IPS-15b (cell line): Measurements from ENCODE around the gene SGK2.

Experiments
- H3K27me3 ChIP-seq: one replicate; pipeline ENCODE4 v1.6.1; 2013; ENCODE audit warnings: low read length; ENCODE audit not compliant: control insufficient read depth, insufficient read depth
- H3K36me3 ChIP-seq: one replicate; pipeline ENCODE4 v1.6.1; 2013; ENCODE audit warnings: low read length; ENCODE audit not compliant: control insufficient read depth, insufficient read depth
- H3K4me1 ChIP-seq: one replicate; pipeline ENCODE4 v1.6.1; 2013; ENCODE audit warnings: mild to moderate bottlenecking, low read length; ENCODE audit not compliant: control insufficient read depth, insufficient read depth
- H3K4me3 ChIP-seq: one replicate; pipeline ENCODE4 v1.5.1; 2013; ENCODE audit warnings: low read depth, low read length
- H3K9ac ChIP-seq: one replicate; pipeline ENCODE4 v1.6.1; 2013; ENCODE audit warnings: low read depth, mild to moderate bottlenecking, low read length
- H3K9me3 ChIP-seq: one replicate; pipeline ENCODE4 v1.6.1; 2013; ENCODE audit warnings: mild to moderate bottlenecking, low read length; ENCODE audit not compliant: control insufficient read depth, insufficient read depth

SGK2 gene

GRCh38 chr20:43549416-43550065 lies 9.3 kb upstream of the SGK2 start:
- no peak overlapping the region for H3K9ac ChIP-seq
- H3K27me3 ChIP-seq: no peaks in the 10 kb centered on the region
- no peaks in the 10 kb centered on the region for H3K9me3 ChIP-seq
- H3K36me3 ChIP-seq: no peaks in the 10 kb centered on the region
- no peak overlapping the region for H3K4me3 ChIP-seq
- no peaks in the 10 kb centered on the region for H3K4me1 ChIP-seq

GRCh38 chr20:43550456-43550855 lies 8.4 kb upstream of the SGK2 start:
- no peaks in the 10 kb centered on the region for H3K4me1 ChIP-seq
- no peak overlapping the region for H3K4me3 ChIP-seq
- H3K27me3 ChIP-seq: no peaks in the 10 kb centered on the region
- H3K36me3 ChIP-seq: no peaks in the 10 kb centered on the region
- no peaks in the 10 kb centered on the region for H3K9me3 ChIP-seq
- H3K9ac ChIP-seq: no peak overlapping the region

- H3K9ac ChIP-seq: no peak overlapping the region
- H3K4me1 ChIP-seq: no peaks in the 10 kb centered on the region
- H3K36me3 ChIP-seq: no peaks in the 10 kb centered on the region
- H3K4me3 ChIP-seq: no peak overlapping the region
- no peaks in the 10 kb centered on the region for H3K9me3 ChIP-seq
- H3K27me3 ChIP-seq: no peaks in the 10 kb centered on the region
Measured at GRCh38 chr20:43554369-43554768, 4.5 kb upstream of the SGK2 start.

GRCh38 chr20:43559147-43559987 lies 540 bp downstream of the SGK2 start:
- Histone ChIP-seq H3K27me3 (no peaks in the 10 kb centered on the region), H3K4me3 (no peak overlapping the region), H3K4me1 (no peaks in the 10 kb centered on the region), H3K9me3 (no peaks in the 10 kb centered on the region), H3K9ac (no peak overlapping the region), H3K36me3 (no peaks in the 10 kb centered on the region)

GRCh38 chr20:43560974-43561373 lies 2.1 kb downstream of the SGK2 start:
- Histone ChIP-seq H3K27me3 (no peaks in the 10 kb centered on the region), H3K4me3 (no peak overlapping the region), H3K4me1 (no peaks in the 10 kb centered on the region), H3K9me3 (no peaks in the 10 kb centered on the region), H3K36me3 (no peaks in the 10 kb centered on the region), H3K9ac (no peak overlapping the region)

GRCh38 chr20:43563429-43563828 lies 4.6 kb downstream of the SGK2 start:
- no peak overlapping the region for H3K4me3 ChIP-seq
- H3K9me3 ChIP-seq: no peaks in the 10 kb centered on the region
- H3K36me3 ChIP-seq: no peaks in the 10 kb centered on the region
- no peaks in the 10 kb centered on the region for H3K27me3 ChIP-seq
- no peaks in the 10 kb centered on the region for H3K4me1 ChIP-seq
- H3K9ac ChIP-seq: no peak overlapping the region

GRCh38 chr20:43563991-43564390 lies 5.2 kb downstream of the SGK2 start:
- no peak overlapping the region for H3K4me3 ChIP-seq
- H3K27me3 ChIP-seq: no peaks in the 10 kb centered on the region
- no peaks in the 10 kb centered on the region for H3K4me1 ChIP-seq
- H3K36me3 ChIP-seq: no peaks in the 10 kb centered on the region
- no peak overlapping the region for H3K9ac ChIP-seq
- H3K9me3 ChIP-seq: no peaks in the 10 kb centered on the region

GRCh38 chr20:43564455-43564854 lies 5.6 kb downstream of the SGK2 start:
- no peaks in the 10 kb centered on the region for H3K9me3 ChIP-seq
- H3K36me3 ChIP-seq: no peaks in the 10 kb centered on the region
- H3K27me3 ChIP-seq: no peaks in the 10 kb centered on the region
- no peak overlapping the region for H3K9ac ChIP-seq
- no peaks in the 10 kb centered on the region for H3K4me1 ChIP-seq
- no peak overlapping the region for H3K4me3 ChIP-seq

GRCh38 chr20:43564993-43565757 lies 6.3 kb downstream of the SGK2 start:
- H3K4me3 ChIP-seq: no peak overlapping the region
- no peaks in the 10 kb centered on the region for H3K9me3 ChIP-seq
- no peaks in the 10 kb centered on the region for H3K27me3 ChIP-seq
- H3K4me1 ChIP-seq: no peaks in the 10 kb centered on the region
- no peak overlapping the region for H3K9ac ChIP-seq
- no peaks in the 10 kb centered on the region for H3K36me3 ChIP-seq

GRCh38 chr20:43565758-43566104 lies 6.9 kb downstream of the SGK2 start:
- Histone ChIP-seq H3K27me3 (no peaks in the 10 kb centered on the region), H3K4me3 (no peak overlapping the region), H3K9ac (no peak overlapping the region), H3K9me3 (no peaks in the 10 kb centered on the region), H3K36me3 (no peaks in the 10 kb centered on the region), H3K4me1 (no peaks in the 10 kb centered on the region)

- H3K27me3 ChIP-seq: no peaks in the 10 kb centered on the region
- no peaks in the 10 kb centered on the region for H3K36me3 ChIP-seq
- no peaks in the 10 kb centered on the region for H3K9me3 ChIP-seq
- H3K4me3 ChIP-seq: no peak overlapping the region
- no peak overlapping the region for H3K9ac ChIP-seq
- no peaks in the 10 kb centered on the region for H3K4me1 ChIP-seq
Measured at GRCh38 chr20:43567477-43567876, 8.7 kb downstream of the SGK2 start.

GRCh38 chr20:43568706-43569105 lies 9.9 kb downstream of the SGK2 start:
- Histone ChIP-seq H3K27me3 (no peaks in the 10 kb centered on the region), H3K4me3 (no peak overlapping the region), H3K9me3 (no peaks in the 10 kb centered on the region), H3K36me3 (no peaks in the 10 kb centered on the region), H3K4me1 (no peaks in the 10 kb centered on the region), H3K9ac (no peak overlapping the region)
